Stimulated activated CD4-positive, alpha-beta T cell treated with anti-CD3 and anti-CD28 coated beads, Interleukin-15, amount 100 ng/mL, for 48 hours (primary cell): Measurements from ENCODE around the gene GINS1.
A peak's percentile ranks its signal among the peaks of the same experiment; 100 is the strongest.

Experiments used
- DNase-seq, 2 donors: peaks; one replicate each; pipeline ENCODE4 v3.0.0-alpha.2; 2020; ENCODE audit warnings: low read depth in 2 of 2

Gene GINS1

GRCh38 chr20:25407311-25408169 is at the start of gene GINS1:
Gene GINS1 (plus strand): TSS chr20:25407673. CDS start chr20:25407821, 148 bp downstream.
- DNase-seq = peak; percentile 82 to 83

DNA sequence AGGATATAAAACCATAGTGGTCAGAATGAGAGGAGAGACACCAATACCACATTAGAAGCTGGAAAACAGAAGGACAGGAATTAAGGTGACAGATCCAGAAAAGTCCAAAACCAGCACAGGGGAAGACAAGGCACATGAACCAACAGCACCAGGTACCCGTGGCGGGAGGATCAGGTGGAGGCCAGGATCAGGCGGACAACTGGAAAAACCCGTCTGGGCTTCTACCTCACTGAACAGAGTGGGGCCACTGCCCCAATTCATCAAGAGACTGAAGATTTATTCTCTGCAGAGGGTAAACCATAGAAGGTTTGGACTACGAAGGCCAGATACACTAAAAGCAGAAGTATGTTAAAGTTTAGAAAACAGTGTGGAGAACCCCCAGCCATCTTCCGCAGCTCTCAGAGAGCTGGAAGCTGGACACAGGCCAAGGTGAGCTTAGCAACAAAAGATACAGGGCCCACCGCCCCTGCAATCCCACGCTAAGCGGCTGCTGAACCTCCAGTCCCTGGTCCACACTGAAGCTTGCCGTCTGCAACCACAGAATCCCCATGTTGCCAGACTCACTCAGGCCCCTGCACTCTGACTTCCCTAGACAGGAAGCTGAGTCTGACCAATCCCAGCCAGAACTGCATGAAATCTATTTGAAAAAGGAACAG is 46.7 kb upstream of the GINS1 start:
- DNase-seq = no peak

- no peak for DNase-seq
Observed at GRCh38 chr20:25361287-25361683, 46.2 kb upstream of the GINS1 start.

DNA sequence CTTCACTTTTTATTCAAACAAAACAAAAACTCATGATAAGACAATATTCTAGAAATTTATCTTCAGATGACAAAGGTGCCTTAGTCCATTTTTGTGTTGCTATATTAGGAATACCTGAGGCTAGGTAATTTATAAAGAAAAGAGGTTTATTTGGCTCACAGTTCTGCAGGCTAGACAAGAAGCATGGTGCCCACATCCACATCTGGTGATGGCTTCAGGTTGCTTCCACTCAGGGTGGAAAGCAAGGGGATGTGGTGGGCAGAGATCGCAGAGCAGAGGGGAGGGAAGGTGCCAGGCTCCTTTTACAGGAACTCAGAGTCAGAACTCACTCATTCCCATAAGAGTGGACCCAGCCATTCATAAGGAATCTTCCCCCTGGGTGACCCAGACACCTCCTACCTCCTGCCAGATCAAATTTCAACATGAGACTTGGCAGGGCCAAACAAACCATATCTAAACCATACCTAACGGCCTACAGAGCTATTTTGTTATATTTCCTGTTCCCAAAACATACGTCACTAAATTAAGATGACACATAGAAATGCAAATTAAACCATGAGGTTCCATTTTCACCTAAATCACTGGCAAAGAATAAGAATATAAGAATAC is 43.2 kb upstream of the GINS1 start:
- DNase-seq = no peak

DNA sequence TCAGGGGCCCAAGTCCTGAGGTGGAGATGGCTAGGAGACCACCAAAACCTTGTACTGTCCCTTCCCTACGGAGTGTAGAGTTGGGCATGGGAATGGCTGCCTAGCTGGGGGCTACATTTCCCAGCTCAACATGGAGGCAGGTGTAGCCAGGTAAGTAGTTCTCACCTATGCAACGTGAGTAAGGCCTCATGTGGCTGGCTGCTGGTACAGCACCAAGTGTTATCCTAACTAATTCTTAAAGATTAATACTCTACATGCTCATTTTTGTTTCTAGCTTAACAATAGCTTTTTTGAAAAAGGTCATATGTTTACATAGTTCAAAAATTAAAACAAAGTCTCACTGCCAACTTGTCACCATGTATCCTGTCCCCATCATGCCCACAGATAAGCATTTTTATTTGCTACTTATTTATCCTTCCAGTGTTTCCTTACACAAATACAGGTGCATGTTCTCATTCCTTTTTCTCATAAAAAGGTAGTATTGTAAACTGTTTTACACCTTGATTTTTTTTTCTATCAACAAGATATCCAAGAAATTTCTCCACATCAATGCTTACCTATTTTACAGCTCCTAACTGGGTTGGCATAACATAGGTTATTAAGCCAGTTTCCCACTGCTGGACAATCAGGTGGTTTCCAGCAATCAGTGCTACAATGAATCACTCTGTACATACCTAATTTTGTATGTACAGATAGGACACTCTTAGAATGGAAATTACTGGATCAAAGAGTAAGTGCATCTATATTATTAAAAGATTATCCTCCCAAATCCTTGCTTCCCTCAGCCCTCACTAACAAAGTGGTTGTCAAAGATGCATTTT is 42.4 kb upstream of the GINS1 start:
- DNase-seq = no peak

DNA sequence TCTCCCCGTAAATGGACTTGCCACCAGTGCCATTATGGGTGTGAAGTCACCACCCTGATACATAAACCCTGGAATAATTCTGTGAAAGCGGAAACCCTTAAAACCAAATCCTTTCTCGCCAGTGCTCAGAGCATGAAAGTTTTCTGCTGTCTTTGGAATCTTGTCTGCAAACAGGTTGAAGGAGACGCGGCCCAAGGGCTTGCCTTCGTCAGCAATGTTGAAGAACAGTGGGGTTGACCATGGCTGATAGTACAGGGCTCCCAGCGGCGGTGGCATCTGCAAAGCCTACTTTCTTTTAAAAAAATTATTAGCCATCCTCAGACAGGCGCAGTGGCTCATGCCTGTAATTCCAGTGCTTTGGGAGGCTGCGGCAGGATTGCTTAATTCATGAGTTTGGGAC is 38.9 kb upstream of the GINS1 start:
- DNase-seq = no peak

DNA sequence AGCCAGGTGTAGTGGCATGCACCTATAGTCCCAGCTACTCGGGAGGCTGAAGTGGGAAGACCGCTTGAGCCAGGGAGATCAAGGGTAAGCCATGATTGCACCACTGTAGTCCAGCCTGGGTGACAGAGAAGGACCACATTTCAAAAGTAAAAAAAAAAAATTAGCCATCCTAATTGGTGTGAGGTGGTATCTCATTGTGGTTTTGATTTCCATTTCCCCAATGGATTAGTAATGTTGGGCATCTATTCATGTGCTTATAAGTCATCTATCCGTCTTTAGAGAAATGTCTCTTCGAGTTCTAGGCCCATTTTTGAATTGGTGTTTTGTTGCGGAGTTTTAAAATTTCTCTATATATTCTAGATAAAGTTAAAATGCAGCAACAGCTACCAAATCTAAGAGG is 38.5 kb upstream of the GINS1 start:
- no peak for DNase-seq

- no peak for DNase-seq
Observed at GRCh38 chr20:25369529-25369928, 37.9 kb upstream of the GINS1 start.

DNA sequence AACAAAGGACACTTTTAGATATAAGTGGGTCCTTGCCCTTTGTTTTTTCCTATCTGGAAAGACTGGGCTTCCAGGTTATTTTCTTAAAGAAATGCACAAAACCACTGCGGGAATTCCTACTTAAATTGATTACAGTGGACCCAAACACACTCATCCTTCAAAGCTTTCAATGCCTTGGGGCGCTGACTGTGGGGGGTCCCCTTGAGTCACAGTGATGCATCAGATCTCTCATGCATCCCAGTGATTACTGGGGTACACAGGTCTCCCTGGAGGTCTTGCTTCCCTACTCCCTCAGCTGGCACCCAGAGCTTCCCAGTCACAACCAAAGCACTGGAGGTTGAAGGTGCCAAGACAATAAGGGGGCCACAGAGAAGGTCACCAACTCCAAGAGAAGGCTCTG is 37.5 kb upstream of the GINS1 start:
- no peak for DNase-seq

- no peak for DNase-seq
Observed at GRCh38 chr20:25372584-25373336, 34.7 kb upstream of the GINS1 start.

DNA sequence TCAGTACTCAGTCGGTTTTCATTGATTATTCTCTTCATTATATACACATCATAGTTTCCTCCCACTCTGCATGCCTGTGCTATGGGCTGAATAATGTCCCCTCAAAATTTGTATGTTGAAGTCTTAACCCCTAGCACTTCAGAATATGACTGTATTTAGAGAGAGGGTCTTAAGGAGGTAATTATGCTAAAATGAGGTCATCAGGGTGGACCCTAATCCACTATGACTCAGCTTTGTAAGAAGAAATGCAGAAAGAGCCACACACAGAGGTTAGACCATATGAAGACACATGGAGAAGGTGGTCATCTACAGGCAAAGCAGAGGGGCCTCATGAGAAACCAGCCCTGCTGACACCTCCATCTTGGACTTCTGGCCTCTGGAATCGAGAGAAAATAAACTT is 32.6 kb upstream of the GINS1 start:
- DNase-seq = no peak

DNA sequence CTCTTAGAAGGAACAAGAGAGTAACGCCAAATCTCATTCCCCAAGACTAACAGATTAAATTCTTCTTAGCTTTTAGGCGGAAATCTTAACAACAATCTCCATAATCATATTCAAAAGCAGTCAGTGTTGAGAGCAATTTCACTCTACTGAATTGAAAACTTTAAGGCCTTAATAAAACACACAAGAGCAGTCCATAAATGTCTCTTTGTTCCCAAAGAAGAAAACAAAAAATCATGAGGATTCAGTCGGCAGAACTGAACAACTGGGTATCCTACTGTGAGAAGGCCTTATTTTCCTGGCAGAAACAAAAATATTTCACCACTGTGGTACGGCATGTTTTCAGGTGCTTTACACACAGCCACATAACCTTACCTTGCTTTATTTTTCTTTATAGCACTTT is 31.2 kb upstream of the GINS1 start:
- DNase-seq = no peak

- DNase-seq = no peak
Observed at GRCh38 chr20:25376886-25377285, 30.6 kb upstream of the GINS1 start.

- DNase-seq = no peak
Observed at GRCh38 chr20:25378189-25378883, 29.1 kb upstream of the GINS1 start.

DNA sequence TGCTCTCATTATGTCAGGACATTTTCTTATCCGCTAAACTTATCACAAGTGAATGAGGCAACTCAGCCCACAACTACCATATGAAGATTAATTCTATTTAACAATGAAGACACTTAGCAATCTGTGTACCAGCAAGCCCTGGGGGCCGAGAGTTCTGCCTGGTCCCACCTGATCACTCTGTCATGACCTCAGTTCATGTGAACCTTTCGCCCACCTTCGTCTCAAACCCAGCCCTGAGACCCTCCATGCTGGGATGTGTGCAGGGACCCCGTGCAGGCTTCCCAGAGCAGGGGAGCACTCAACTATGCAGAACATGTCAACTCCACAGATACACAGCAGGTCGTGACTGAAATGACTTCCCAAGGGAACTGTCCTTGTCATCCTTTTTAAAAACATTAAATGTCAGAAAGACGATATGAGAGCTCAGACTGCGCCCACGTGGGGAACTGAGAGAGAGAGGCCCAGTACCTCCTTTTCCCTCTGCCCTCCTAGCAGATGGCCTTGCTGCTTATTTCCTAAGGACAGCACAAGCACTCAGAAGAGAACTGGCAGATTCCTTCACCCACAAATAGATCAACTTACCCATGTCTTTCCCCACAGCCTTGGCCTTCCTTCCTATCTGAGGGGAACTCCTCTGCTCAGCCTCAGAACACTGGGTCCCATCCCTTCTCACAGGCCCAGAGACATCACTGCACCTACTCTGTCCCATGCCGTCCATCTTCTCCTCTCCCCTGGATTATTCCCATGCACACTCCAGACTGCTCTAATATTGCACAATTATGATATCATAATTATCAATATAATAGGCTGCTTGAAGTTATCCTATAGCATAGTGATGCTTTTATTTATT is 28.4 kb upstream of the GINS1 start:
- no peak for DNase-seq

- DNase-seq = no peak
Observed at GRCh38 chr20:25380945-25381614, 26.4 kb upstream of the GINS1 start.

GRCh38 chr20:25382704-25383370 is 24.6 kb upstream of the GINS1 start:
- DNase-seq = no peak

DNA sequence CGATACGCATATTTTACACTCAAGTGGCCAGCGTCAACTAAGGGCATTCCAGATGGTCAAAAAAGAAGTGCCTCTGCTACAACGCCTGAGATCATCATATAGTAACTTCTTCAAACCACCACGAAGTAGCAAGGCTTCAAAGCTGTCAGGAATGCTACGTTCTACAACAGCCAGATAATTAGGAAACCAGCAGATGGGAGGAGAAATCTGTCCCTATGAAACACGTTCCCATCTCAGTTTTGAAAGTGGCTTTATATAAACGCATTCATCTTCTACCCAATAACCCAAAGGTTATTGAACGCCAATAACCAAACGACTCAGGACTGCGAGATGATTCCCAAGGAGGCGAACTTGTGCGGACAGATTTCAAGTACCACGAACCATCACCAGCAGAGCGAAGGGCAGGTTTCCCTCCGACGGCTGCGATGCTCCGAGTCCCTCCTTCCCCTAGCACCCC is 18.0 kb upstream of the GINS1 start:
- DNase-seq = no peak
